Chondrocyte (in vitro differentiated cells): ENCODE measurements around the gene TDG. TPM values are rescaled to one million over a fixed set of nuclear protein-coding genes. Genes with fewer than 3 reads are reported as not detected.
A peak's percentile ranks its signal among the peaks of the same experiment; 100 is the strongest.

Experiments used
- DNase-seq: peaks from one replicate; pipeline ENCODE4 v3.0.0; 2021; ENCODE audit warnings: mixed read lengths, low spot score
- H3K27ac Mint-ChIP-seq: one replicate; pipeline ENCODE4 v1.8.0; 2021; ENCODE audit warnings: mild to moderate bottlenecking, moderate library complexity, mixed read lengths; ENCODE audit not compliant: unreplicated experiment
- H3K27me3 Mint-ChIP-seq: 2 replicates; pipeline ENCODE4 v1.8.0; 2021; ENCODE audit warnings: low read depth, mixed read lengths
- H3K36me3 Mint-ChIP-seq: 2 replicates; pipeline ENCODE4 v1.8.0; 2021; ENCODE audit warnings: low read depth, mixed read lengths
- H3K4me1 Mint-ChIP-seq: 2 replicates; pipeline ENCODE4 v1.8.0; 2021; ENCODE audit warnings: low read depth, mild to moderate bottlenecking, mixed read lengths
- H3K4me3 Mint-ChIP-seq: one replicate; pipeline ENCODE4 v1.8.0; 2021; ENCODE audit warnings: mild to moderate bottlenecking, moderate library complexity, mixed read lengths; ENCODE audit not compliant: unreplicated experiment
- H3K9me3 Mint-ChIP-seq: 2 replicates; pipeline ENCODE4 v1.8.0; 2021; ENCODE audit warnings: low read depth, mixed read lengths
- total RNA-seq: library from RNA; stranded (reverse); gene quantifications from 3 replicates; pipeline ENCODE4 v1.2.1, GENCODE V29; 2021
- TF ChIP-seq, protein P1 (sequence below): fragments of 200-600 bp; sonication (generic); IDR thresholded peaks from 2 replicates; pipeline ENCODE4 v1.5.0; 2021; ENCODE audit warnings: antibody characterized with exemption, mild to moderate bottlenecking, moderate library complexity

TDG gene
- total RNA-seq, 1 donor from 2014 or later = 49.5 TPM

- no peak overlapping the region for H3K27ac Mint-ChIP-seq
- peaks cover 5% of the 10 kb centered on the region for H3K36me3 Mint-ChIP-seq
- no peak for DNase-seq
- no peaks in the 10 kb centered on the region for H3K27me3 Mint-ChIP-seq
- no peak overlapping the region for H3K4me3 Mint-ChIP-seq
- no peaks in the 10 kb centered on the region for H3K9me3 Mint-ChIP-seq
- peaks cover 18% of the 10 kb centered on the region for H3K4me1 Mint-ChIP-seq
- TF ChIP-seq, protein P1, sequence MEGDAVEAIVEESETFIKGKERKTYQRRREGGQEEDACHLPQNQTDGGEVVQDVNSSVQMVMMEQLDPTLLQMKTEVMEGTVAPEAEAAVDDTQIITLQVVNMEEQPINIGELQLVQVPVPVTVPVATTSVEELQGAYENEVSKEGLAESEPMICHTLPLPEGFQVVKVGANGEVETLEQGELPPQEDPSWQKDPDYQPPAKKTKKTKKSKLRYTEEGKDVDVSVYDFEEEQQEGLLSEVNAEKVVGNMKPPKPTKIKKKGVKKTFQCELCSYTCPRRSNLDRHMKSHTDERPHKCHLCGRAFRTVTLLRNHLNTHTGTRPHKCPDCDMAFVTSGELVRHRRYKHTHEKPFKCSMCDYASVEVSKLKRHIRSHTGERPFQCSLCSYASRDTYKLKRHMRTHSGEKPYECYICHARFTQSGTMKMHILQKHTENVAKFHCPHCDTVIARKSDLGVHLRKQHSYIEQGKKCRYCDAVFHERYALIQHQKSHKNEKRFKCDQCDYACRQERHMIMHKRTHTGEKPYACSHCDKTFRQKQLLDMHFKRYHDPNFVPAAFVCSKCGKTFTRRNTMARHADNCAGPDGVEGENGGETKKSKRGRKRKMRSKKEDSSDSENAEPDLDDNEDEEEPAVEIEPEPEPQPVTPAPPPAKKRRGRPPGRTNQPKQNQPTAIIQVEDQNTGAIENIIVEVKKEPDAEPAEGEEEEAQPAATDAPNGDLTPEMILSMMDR = no peak
Measured at GRCh38 chr12:104003596-104003995, 37.9 kb downstream of the TDG start.

DNA sequence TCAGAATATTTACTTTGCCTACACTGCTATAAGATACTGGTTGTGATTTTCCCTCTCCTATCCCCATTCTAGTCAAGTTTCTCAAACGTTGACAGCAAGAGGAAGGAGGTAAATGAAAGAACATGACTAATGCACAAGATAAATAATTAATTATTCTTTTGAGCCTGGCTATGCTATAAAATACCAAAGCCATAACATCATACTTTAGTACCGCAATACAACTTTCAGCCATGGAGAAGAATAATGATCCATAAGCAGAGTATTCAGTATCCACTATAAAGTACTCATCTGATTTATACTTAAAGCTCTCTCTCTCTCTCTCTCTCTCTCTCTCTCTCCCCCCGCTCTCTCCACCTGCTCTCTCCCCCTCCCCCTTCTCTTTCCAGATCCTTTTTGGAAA, 41.3 kb downstream of the TDG start:
- H3K27me3 Mint-ChIP-seq = no peaks in the 10 kb centered on the region
- TF ChIP-seq, protein P1 = no peak
- peaks cover 32% of the 10 kb centered on the region for H3K4me1 Mint-ChIP-seq
- no peak overlapping the region for H3K4me3 Mint-ChIP-seq
- DNase-seq = no peak
- peaks cover 10% of the 10 kb centered on the region for H3K36me3 Mint-ChIP-seq
- H3K27ac Mint-ChIP-seq = peak overlapping the region; percentile 86
- H3K9me3 Mint-ChIP-seq = no peaks in the 10 kb centered on the region

DNA sequence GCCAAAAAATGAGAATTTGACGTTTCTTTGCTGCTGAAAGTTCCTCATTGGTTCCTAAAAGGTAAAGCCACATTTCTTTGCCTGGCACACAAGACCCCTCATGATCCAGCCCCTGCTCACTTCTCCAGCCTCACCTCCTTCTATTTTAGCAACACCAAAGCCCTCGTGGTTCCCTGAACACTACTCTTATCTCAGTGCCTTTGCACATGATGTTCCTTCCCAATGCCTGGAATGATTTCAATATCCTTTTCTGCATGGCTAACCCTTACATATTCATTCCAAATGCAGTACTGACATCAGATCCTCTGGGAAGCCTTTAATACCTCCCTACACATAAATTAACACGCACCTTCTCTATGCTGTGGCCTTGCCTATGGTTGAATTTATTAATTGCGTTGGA, 44.4 kb downstream of the TDG start:
- peaks cover 37% of the 10 kb centered on the region for H3K4me1 Mint-ChIP-seq
- H3K27ac Mint-ChIP-seq = no peak overlapping the region
- no peak for DNase-seq
- TF ChIP-seq, protein P1 = no peak
- no peaks in the 10 kb centered on the region for H3K27me3 Mint-ChIP-seq
- H3K4me3 Mint-ChIP-seq = no peak overlapping the region
- no peaks in the 10 kb centered on the region for H3K9me3 Mint-ChIP-seq
- H3K36me3 Mint-ChIP-seq = peaks cover 18% of the 10 kb centered on the region

DNA sequence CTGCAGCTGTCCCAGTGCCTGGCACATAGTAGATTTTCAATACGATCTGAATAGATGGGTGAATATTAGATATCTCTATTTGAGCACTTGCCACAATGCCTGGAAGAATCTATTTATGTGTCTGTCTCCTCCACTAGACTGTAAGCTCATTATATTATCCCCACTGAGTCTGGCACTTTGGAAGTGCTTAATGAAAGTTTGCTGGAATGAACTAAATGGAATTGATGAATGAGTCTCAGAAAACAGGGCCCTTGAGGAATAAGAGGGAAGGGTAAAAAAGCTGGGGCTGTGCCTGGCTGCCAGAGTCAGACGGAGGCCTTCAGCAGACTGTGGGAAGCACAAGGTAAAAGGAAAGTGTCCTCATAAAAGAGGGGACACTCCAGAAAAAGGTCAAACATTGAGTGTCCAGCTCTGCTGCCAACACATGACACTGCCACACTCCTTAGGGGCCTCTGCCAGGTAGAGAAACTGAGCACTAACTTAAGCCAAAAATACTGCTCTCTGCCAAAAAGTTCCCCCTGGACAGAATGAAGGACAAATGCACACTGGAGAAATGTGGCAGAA, 45.0 kb downstream of the TDG start:
- no peak for DNase-seq
- H3K36me3 Mint-ChIP-seq = peaks cover 18% of the 10 kb centered on the region
- no peaks in the 10 kb centered on the region for H3K9me3 Mint-ChIP-seq
- H3K4me1 Mint-ChIP-seq = peaks cover 37% of the 10 kb centered on the region
- H3K4me3 Mint-ChIP-seq = no peak overlapping the region
- peak overlapping the region; percentile 90 for H3K27ac Mint-ChIP-seq
- TF ChIP-seq, protein P1 = no peak
- H3K27me3 Mint-ChIP-seq = no peaks in the 10 kb centered on the region

- Mint-ChIP-seq H3K4me3 (no peak overlapping the region), H3K27ac (peak overlapping the region; percentile 90), H3K27me3 (no peaks in the 10 kb centered on the region), H3K4me1 (peaks cover 34% of the 10 kb centered on the region), H3K9me3 (no peaks in the 10 kb centered on the region), H3K36me3 (peaks cover 18% of the 10 kb centered on the region)
- DNase-seq = no peak
- TF ChIP-seq, protein P1 = no peak
Measured at GRCh38 chr12:104011253-104011652, 45.6 kb downstream of the TDG start.
